ENCODE measurements around the gene PRICKLE4. TPM values are rescaled to one million over a fixed set of nuclear protein-coding genes. Genes with fewer than 3 reads are reported as not detected.

PRICKLE4 gene
- total RNA-seq, 2 experiments from 2014 or later: 0.40 TPM; not detected in 1

DNA sequence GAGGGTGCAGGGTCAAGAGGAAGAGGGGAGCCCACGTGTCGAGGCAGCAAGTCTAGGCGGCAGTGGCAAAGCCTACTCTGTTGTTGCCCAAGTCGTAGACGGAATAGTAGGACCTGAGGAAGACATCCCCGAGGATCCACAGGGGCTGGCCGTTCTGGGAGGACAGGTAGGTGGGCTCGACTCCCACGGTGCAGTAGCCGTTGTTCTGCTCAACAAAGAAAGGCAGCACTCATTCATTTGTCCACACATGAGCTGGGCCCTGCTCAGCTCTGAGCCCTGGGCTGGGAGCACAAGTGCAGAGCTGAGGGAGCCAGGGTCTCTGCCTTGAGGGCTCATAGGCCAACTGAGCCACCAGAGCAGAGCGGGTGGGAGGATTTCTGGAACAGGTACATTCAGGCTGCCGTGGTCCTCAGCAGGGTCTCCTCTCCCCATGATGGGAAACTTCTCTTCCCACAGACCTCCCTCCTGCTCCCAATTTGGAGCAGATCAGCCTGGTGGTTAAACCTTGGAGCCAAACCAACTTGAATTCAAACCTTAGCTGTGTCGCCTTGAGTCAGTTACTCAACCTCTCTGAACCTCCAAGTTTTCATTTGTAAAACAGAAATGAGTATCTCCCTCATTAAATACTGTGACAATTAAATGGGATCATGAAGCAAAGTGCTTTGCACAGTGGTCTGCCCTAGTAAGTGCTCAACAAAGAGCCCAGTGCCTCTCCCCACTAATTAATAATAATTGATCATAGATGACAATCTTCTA lies 43.6 kb upstream of the PRICKLE4 start:
- H3K27ac Mint-ChIP-seq: no peak overlapping the region
- DNase-seq: no peak
- ATAC-seq: no peak
- H3K4me3 Mint-ChIP-seq: no peak overlapping the region
- peaks cover 3% of the 10 kb centered on the region for H3K36me3 Mint-ChIP-seq (ENCODE audit: low read depth)
- CTCF ChIA-PET: interaction anchor here (1.5 kb wide), 1 partner anchor 40 kb away, joined by 3 read pairs; no protein-coding TSS in a partner anchor
- peaks cover 24% of the 10 kb centered on the region for H3K4me1 Mint-ChIP-seq (ENCODE audit: low read depth)
- no peaks in the 10 kb centered on the region for H3K9me3 Mint-ChIP-seq (ENCODE audit: insufficient read depth)
- H3K27me3 Mint-ChIP-seq (ENCODE audit: low read depth): no peaks in the 10 kb centered on the region
- POLR2A ChIA-PET: no interaction called here

GRCh38 chr6:41737591-41738130 lies 42.9 kb upstream of the PRICKLE4 start:
- H3K36me3 Mint-ChIP-seq (ENCODE audit: low read depth): peaks cover under 1% of the 10 kb centered on the region
- ChIA-PET POLR2A (no interaction called here), CTCF (interaction anchor here (1.5 kb wide), 1 partner anchor 39 kb away, joined by 3 read pairs; no protein-coding TSS in a partner anchor)
- no peak for ATAC-seq
- H3K9me3 Mint-ChIP-seq (ENCODE audit: insufficient read depth): no peaks in the 10 kb centered on the region
- no peaks in the 10 kb centered on the region for H3K27me3 Mint-ChIP-seq (ENCODE audit: low read depth)
- no peak overlapping the region for H3K4me3 Mint-ChIP-seq
- H3K27ac Mint-ChIP-seq: no peak overlapping the region
- peaks cover 20% of the 10 kb centered on the region for H3K4me1 Mint-ChIP-seq (ENCODE audit: low read depth)
- DNase-seq: no peak

- peaks cover 7% of the 10 kb centered on the region for H3K4me1 Mint-ChIP-seq (ENCODE audit: low read depth)
- H3K27ac Mint-ChIP-seq: no peak overlapping the region
- H3K4me3 Mint-ChIP-seq: no peak overlapping the region
- H3K27me3 Mint-ChIP-seq (ENCODE audit: low read depth): no peaks in the 10 kb centered on the region
- ChIA-PET CTCF (no interaction called here), POLR2A (no interaction called here)
- H3K9me3 Mint-ChIP-seq (ENCODE audit: insufficient read depth): no peaks in the 10 kb centered on the region
- no peak for ATAC-seq
- H3K36me3 Mint-ChIP-seq (ENCODE audit: low read depth): no peaks in the 10 kb centered on the region
- no peak for DNase-seq
Measured at GRCh38 chr6:41739041-41739440, 41.5 kb upstream of the PRICKLE4 start.

DNA sequence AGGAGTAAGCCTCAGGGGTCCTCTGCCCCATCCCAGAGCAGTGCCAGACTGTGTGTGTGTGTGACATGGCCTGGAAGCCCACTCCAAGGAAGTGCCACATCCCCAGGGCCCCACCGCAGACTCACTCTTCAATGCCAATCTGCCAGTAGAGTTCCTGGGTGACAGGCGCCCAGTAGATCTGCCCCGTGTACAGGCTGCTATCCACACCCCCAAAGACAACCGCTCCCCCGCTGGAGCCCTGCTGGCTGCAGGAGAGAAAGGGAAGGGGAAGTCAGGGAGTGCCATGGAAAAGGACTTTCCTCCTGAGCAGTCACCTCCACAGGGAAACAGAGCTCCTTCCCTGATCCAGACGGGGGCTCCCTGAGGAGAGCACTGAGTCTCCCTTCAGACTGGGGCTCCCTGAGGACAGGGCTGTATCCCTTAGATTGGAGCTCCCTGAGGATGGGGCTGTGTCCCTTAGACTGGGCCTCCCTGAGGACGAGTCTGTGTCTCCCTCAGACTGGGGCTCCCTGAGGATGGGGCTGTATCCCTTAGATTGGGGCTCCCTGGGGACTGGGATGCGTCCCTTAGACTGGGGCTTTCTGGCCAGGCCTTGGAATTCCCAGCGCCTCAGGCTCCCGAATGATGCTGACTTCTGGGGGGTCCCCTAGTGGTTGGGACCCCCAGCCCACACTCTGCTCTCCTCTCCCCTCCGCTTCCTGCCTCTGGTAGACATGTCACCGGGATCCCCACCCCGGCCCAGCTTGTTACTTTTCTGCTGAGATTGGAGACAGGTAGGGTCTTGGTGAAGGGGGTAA lies 40.0 kb upstream of the PRICKLE4 start:
- CTCF ChIA-PET: no interaction called here
- Mint-ChIP-seq H3K9me3 (ENCODE audit: insufficient read depth) (no peaks in the 10 kb centered on the region), H3K4me3 (no peak overlapping the region), H3K27ac (no peak overlapping the region), H3K4me1 (ENCODE audit: low read depth) (peaks cover 7% of the 10 kb centered on the region), H3K36me3 (ENCODE audit: low read depth) (no peaks in the 10 kb centered on the region), H3K27me3 (ENCODE audit: low read depth) (no peaks in the 10 kb centered on the region)
- ATAC-seq (no peak), DNase-seq (no peak)
- POLR2A ChIA-PET: no interaction called here

GRCh38 chr6:41741625-41742490 lies 38.7 kb upstream of the PRICKLE4 start:
- H3K4me1 Mint-ChIP-seq (ENCODE audit: low read depth): no peaks in the 10 kb centered on the region
- ATAC-seq: no peak
- H3K4me3 Mint-ChIP-seq: no peak overlapping the region
- POLR2A ChIA-PET: no interaction called here
- CTCF ChIA-PET: no interaction called here
- DNase-seq: no peak
- no peaks in the 10 kb centered on the region for H3K36me3 Mint-ChIP-seq (ENCODE audit: low read depth)
- no peak overlapping the region for H3K27ac Mint-ChIP-seq
- no peaks in the 10 kb centered on the region for H3K9me3 Mint-ChIP-seq (ENCODE audit: insufficient read depth)
- H3K27me3 Mint-ChIP-seq (ENCODE audit: low read depth): no peaks in the 10 kb centered on the region

- H3K4me1 Mint-ChIP-seq (ENCODE audit: low read depth): no peaks in the 10 kb centered on the region
- DNase-seq: no peak
- H3K4me3 Mint-ChIP-seq: no peak overlapping the region
- no peak overlapping the region for H3K27ac Mint-ChIP-seq
- CTCF ChIA-PET: no interaction called here
- no peak for ATAC-seq
- no peaks in the 10 kb centered on the region for H3K36me3 Mint-ChIP-seq (ENCODE audit: low read depth)
- peaks cover 2% of the 10 kb centered on the region for H3K27me3 Mint-ChIP-seq (ENCODE audit: low read depth)
- POLR2A ChIA-PET: no interaction called here
- H3K9me3 Mint-ChIP-seq (ENCODE audit: insufficient read depth): no peaks in the 10 kb centered on the region
Measured at GRCh38 chr6:41743406-41744235, 37.0 kb upstream of the PRICKLE4 start.

GRCh38 chr6:41744236-41744787 lies 36.3 kb upstream of the PRICKLE4 start:
- Mint-ChIP-seq H3K27me3 (ENCODE audit: low read depth) (peaks cover 2% of the 10 kb centered on the region), H3K4me3 (no peak overlapping the region), H3K27ac (no peak overlapping the region), H3K9me3 (ENCODE audit: insufficient read depth) (no peaks in the 10 kb centered on the region), H3K36me3 (ENCODE audit: low read depth) (no peaks in the 10 kb centered on the region), H3K4me1 (ENCODE audit: low read depth) (no peaks in the 10 kb centered on the region)
- ChIA-PET POLR2A (no interaction called here), CTCF (no interaction called here)
- no peak for DNase-seq
- ATAC-seq: no peak

GRCh38 chr6:41746107-41746506 lies 34.5 kb upstream of the PRICKLE4 start:
- Mint-ChIP-seq H3K27me3 (ENCODE audit: low read depth) (peaks cover 6% of the 10 kb centered on the region), H3K9me3 (ENCODE audit: insufficient read depth) (no peaks in the 10 kb centered on the region), H3K36me3 (ENCODE audit: low read depth) (no peaks in the 10 kb centered on the region), H3K27ac (no peak overlapping the region), H3K4me3 (no peak overlapping the region), H3K4me1 (ENCODE audit: low read depth) (no peaks in the 10 kb centered on the region)
- ChIA-PET CTCF (no interaction called here), POLR2A (no interaction called here)
- ATAC-seq: no peak
- DNase-seq: no peak

GRCh38 chr6:41747256-41748101 lies 33.1 kb upstream of the PRICKLE4 start, which contains the start of gene PGC:
Gene PGC (minus strand): TSS chr6:41747397. CDS start chr6:41747334, 63 bp downstream.
- ChIA-PET POLR2A (no interaction called here), CTCF (no interaction called here)
- H3K4me1 Mint-ChIP-seq (ENCODE audit: low read depth): no peaks in the 10 kb centered on the region
- no peak within 1 kb of the TSS for H3K27ac Mint-ChIP-seq
- DNase-seq (no peak), ATAC-seq (no peak)
- H3K27me3 Mint-ChIP-seq (ENCODE audit: low read depth): peaks cover 6% of the 10 kb centered on the region
- H3K36me3 Mint-ChIP-seq (ENCODE audit: low read depth): no peaks in the 10 kb centered on the region
- no peak within 1 kb of the TSS for H3K4me3 Mint-ChIP-seq
- H3K9me3 Mint-ChIP-seq (ENCODE audit: insufficient read depth): no peaks in the 10 kb centered on the region

GRCh38 chr6:41748102-41748477 lies 32.5 kb upstream of the PRICKLE4 start:
- ATAC-seq (no peak), DNase-seq (no peak)
- H3K36me3 Mint-ChIP-seq (ENCODE audit: low read depth): no peaks in the 10 kb centered on the region
- ChIA-PET POLR2A (no interaction called here), CTCF (interaction anchor here (1.2 kb wide), 1 partner anchor 40 kb away, joined by 3 read pairs; the partner anchor contains the start of gene TOMM6)
- no peaks in the 10 kb centered on the region for H3K9me3 Mint-ChIP-seq (ENCODE audit: insufficient read depth)
- H3K27ac Mint-ChIP-seq: no peak overlapping the region
- peaks cover 7% of the 10 kb centered on the region for H3K27me3 Mint-ChIP-seq (ENCODE audit: low read depth)
- no peaks in the 10 kb centered on the region for H3K4me1 Mint-ChIP-seq (ENCODE audit: low read depth)
- H3K4me3 Mint-ChIP-seq: no peak overlapping the region
